NT2/D1 (cell line): Measurements from ENCODE around the gene KLF13.

Experiments
- SUZ12 ChIP-seq: IDR thresholded peaks from 2 replicates; pipeline ENCODE4 v1.6.1; 2011; ENCODE audit not compliant: insufficient read length, insufficient read depth; ENCODE audit errors: extremely low read depth
- YY1 ChIP-seq: IDR thresholded peaks from 2 replicates; pipeline ENCODE4 v1.6.1; 2011; ENCODE audit not compliant: insufficient read length, insufficient read depth
- ZNF274 ChIP-seq: IDR thresholded peaks from 2 replicates; pipeline ENCODE4 v1.6.1; 2011; ENCODE audit warnings: mild to moderate bottlenecking, low read depth, low read length

DNA sequence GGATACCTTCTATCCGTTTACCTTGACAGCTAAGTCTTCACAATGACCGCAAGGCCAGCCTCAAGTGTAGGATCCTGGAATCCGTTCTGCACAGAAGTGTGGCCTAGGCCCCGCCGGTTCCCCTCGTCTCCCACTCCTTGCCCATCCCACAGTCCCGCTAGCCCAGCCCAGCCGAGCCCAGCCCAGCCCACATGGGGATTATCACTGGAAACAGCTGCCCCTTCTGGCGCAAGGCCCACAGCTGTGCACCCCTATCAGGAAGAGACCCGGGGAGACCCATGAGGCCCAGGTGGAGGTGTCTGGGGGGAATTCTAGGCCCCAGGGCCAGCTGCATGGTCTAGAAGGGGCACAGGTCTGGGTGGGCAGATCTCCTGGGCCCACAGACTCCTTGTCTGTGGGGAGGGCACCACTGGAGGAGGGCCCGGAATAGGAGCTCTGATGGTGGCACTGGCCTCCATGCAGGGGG lies 27.9 kb upstream of the KLF13 start:
- no peak for TF ChIP-seq ZNF274
- TF ChIP-seq SUZ12: no peak
- no peak for TF ChIP-seq YY1
